HG03280 (cell line): ENCODE measurements around the gene ARMS2.

Experiments
- ATAC-seq: cut with Tn5 transposase; IDR thresholded peaks from one replicate; pipeline ENCODE4 v1.9.1; 2021; ENCODE audit warnings: mild to moderate bottlenecking, moderate library complexity; ENCODE audit not compliant: unreplicated experiment

Gene ARMS2

DNA sequence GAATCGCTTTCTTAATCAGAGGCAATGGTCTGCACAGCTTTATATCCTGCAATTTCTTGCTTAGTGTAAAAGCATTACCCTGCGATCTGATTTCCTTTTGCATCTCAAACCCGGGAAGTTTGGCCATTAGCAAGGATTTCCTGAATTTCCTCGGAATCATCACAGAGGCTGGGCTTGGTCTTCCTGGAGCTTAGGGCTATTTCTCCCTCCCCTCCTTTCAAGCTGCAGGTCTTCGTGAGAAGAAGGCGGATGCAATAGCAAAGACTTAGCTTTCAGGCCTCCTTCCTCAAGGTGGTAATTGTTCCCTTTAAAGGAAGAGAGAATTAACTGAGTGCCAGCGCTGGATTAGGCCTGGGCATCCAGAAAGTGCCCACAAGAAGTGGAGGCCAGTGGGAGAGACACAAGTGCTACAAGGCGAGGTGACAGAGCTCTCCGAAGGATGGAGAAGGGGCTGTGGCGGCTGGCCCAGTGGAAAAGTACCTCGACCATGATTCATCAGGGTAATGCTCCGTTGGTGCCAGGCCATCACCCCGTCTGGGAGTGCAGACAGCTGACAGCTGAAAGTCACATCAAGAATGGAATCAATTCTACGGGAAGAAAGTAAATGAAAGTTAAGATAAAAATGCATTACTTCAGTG, 4.0 kb upstream of the ARMS2 start:
- ATAC-seq = no peak

DNA sequence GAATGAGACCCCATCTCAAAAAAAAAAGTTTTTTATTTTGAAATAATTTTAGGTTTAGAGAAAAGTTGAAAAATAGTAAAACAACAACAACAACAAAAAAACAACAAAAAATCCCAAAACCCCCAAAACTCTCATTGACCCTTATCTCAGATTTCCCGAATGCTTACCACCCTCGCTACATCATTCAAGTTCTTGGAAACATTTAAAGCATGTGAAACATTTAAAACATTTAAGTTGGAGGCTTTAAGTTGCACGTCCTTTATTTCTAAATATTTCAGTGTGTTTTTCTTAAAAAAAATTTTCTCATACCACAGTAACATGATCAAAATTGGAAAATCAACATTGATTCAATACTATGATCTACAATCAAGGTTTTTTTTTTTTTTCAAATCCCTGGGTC, 382 bp upstream of the ARMS2 start:
- no peak for ATAC-seq

DNA sequence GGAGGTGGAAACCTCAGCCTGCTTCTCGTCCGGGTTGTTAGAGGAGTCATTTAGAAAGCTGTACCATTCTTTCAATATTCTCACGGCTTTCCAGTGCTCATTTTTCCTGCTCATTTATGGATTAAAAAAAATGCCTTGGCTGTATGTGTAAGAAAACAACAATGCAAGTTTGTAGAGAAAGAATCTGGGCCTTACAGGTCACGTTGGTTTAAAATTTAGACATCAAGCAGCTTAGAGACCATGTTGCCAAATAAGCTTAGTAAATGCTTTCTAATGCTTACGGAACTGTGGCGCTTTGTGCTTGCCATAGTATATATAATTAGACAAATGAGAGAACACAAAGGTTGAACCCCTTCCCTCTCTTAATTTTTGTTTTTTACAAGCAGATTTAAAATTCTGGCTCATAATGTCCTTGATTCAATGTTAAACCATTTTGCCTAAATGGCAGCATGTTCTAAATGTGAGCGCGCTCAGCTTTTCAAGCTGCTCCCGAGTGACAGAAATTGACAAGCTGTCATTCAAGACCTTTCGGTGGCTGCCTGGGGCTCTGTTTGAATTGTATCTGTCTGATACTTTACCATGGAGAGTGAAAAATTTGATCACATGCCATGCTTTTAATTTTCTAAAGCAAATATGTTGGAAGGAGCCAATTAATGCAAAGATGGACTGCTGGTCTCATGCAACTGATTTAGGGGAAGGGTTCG, 1.1 kb downstream of the ARMS2 start:
- ATAC-seq = no peak

DNA sequence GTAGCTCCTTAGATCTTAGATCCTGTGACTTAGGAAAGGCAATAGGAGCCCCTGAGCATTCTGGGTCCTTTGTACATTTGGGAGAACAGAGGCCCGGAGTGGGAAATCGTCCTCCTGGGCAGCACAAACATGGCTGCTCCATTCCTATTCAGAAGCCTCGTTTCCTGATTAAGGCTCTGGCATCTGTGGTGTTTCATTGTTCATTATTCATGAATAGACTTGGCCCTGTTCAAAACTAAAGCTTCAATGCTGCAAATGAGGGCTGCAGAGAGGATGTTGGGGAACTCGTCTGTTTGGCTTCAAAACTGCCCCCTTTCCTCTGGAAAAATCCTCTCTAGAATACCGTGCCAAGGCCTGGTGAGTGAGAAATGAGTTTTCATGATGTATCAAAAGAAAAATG, 3.5 kb downstream of the ARMS2 start:
- no peak for ATAC-seq

DNA sequence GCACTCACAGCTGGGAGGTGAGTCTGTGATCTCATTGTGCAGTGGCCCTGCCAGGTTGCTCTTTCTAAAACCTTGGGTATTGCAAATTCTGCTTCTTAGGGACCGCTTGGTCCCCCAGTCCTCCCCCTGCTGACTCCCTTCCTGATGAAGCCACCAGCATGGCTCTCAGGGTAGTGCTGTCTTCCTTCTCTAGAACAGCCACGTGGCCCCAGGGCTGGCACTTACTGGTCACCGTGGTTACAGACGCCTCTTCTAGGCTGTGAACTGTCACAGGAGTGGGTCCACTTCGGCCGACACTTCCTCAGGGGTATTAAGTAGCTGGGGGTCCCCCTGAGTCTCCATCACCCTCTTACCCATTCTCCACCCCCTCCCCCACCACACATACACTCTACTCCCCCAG, 4.2 kb downstream of the ARMS2 start:
- no peak for ATAC-seq

DNA sequence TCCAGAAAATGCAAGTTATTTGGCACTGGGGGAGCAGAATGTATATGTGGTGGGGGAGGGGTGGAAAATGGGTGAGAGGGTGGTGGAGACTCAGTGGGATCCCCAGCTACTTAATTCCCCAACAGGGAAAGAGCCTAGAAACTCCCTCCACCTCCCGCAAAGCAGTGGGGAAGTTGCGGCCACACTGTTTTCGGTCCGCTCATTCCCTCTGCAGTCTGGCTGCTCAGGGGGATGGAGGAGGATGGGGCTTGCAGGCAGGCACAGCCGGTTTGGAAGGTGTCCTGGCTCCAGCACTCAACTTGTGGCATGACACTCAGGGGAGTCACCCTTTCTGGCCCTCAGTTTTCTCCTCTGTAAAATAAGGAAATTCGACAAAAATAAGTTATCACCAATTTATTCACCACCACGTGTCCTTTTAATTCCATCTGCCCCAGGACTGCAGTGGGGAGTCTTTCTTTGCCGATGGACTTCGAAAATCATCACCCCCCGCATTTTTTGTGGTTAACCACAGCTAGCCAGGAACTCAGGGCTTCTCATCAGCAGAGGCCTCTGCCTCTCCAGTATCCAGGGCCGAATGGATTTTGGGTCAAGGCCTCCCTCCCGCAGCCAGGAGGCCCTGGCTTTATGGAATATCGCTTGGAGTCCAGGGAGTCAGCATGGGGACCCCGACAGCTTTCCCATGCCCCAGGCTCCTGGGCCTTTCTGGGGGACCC, 5.3 kb downstream of the ARMS2 start:
- no peak for ATAC-seq

DNA sequence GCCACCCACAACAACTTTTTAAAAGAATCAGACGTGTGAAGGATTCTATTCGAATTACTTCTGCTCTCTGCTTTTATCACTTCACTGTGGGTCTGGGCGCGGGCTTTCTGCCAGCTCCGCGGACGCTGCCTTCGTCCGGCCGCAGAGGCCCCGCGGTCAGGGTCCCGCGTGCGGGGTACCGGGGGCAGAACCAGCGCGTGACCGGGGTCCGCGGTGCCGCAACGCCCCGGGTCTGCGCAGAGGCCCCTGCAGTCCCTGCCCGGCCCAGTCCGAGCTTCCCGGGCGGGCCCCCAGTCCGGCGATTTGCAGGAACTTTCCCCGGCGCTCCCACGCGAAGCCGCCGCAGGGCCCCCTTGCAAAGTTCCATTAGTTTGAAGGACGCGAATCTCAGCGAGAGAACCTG, 6.4 kb downstream of the ARMS2 start:
- ATAC-seq = no peak

DNA sequence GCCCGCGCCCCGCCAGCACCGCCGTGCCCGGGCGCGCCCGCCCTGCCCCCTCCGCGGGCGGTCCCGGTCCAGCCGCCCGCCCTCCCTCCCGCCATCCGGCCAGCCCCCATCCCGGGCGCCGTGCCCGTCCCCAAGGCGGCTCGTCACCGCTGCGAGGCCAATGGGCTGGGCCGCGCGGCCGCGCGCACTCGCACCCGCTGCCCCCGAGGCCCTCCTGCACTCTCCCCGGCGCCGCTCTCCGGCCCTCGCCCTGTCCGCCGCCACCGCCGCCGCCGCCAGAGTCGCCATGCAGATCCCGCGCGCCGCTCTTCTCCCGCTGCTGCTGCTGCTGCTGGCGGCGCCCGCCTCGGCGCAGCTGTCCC, 6.9 kb downstream of the ARMS2 start, which contains the start of gene HTRA1:
TSS of gene HTRA1 (plus strand) at position 187 of the 362 bp plus-strand sequence. CDS start at position 287, 100 bp downstream.
- no peak for ATAC-seq

DNA sequence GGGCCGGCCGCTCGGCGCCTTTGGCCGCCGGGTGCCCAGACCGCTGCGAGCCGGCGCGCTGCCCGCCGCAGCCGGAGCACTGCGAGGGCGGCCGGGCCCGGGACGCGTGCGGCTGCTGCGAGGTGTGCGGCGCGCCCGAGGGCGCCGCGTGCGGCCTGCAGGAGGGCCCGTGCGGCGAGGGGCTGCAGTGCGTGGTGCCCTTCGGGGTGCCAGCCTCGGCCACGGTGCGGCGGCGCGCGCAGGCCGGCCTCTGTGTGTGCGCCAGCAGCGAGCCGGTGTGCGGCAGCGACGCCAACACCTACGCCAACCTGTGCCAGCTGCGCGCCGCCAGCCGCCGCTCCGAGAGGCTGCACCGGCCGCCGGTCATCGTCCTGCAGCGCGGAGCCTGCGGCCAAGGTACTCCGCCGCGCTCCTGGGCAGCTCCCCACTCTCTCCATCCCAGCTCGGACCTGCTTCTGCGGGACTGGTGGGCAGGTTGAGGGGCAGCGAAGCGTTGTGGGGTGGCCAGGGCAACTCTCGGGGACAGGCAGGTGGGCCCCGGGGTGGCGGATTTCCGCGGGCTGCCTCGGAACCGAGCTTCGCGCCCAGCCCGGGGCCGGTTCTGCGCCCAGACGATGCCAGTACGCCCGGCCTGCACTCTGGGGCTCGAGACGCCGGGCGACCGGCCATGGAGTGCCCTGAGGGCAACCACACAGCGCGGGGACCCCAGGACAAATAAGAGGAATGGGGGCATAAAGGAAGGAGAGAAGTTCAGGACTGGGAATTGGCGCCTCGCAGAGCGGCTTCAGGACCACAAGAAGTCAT, 7.5 kb downstream of the ARMS2 start:
- ATAC-seq = no peak

DNA sequence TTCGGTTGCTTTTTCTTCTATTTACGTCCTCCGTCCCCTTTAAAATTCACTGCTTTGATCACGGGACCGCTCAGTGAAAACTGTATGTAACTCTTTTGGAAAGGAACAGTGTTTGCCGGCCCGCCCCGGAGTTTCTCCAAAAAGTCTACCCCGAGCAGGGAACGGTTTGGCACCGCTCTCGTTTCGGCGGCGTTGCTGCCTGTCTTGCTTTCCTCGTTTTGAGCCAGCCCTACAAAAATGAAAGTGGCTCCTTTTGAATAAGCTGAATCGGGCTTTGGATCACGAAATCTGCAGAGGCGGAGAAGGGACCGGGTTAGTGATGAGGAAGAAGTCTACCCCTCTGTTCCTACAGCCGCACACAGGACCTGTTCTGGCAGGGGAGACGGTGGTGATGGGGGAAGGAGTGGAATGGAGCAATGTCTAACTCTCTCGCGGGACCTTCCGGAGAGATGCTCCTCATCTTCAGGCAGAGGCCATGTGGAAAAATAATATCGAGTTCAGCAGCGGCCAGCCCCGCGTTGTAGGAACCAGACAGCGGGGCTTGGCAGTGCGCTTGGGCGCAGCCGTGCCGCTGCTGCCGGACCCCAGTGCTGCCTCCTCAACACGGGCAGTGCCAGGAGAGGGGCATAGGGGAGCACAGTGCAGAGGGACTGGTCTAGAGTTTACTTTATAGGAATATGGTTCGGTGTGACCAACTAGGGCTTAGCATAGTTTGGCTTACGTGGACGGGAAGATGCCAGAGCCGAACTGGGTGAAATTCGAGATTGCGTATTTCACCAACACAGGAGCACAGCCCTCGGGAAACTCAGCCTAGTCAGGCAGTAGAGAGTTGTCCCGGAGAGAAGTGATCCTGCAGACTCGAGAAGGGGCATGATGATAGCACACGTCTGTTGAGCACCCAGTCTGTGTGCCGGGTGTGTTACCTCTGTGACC, 8.3 kb downstream of the ARMS2 start:
- ATAC-seq = no peak

DNA sequence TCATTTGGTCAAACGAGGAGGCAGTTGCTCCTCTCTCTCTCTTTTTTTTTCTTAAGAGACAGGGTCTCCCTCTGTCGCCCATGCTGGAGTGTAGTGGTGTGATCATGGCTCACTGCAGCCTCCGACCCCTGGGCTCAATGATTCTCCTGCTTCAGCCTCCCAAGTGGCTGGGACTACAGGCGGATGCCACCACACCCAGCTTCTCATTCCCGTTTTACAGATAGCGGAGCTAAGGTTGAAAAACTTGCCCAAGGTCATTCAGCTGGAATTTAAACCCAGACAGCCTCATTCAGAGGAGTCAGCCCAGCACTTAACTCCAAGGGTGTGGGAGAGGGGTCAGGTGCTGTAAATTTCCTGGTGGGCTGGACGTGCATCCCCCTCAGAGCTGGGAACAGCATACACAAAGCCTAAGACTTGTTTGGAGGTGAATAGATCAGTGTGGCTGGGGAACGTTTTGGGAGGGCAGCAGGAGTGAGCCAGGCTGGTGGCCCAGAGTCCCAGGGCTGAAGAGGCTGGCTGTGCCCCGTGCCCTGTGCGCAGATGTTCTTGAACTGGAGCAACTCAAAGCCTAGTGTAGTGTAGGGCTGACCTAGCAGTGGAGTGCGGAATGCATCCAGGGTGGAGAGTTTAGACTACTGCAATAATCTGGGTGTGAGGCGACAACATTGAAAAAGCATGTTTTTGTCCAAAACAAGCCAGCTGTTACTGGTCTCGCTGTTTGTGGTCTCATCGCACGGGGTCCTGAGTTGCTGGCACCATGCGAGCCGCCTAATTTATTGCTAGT, 9.2 kb downstream of the ARMS2 start:
- ATAC-seq = no peak

DNA sequence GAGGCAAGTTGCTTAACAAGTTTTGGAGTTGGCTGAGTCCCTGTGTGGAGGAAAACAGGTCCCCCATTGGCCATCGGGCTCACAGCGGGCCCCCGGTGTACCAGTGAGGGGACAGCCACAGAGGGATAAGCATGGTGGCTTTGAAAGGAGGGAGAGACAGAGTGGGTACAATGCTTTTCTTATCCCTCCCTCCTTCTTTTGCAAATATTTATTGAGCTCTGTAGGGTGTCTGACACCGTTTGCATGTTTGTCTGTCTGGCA, 9.7 kb downstream of the ARMS2 start:
- ATAC-seq = no peak

DNA sequence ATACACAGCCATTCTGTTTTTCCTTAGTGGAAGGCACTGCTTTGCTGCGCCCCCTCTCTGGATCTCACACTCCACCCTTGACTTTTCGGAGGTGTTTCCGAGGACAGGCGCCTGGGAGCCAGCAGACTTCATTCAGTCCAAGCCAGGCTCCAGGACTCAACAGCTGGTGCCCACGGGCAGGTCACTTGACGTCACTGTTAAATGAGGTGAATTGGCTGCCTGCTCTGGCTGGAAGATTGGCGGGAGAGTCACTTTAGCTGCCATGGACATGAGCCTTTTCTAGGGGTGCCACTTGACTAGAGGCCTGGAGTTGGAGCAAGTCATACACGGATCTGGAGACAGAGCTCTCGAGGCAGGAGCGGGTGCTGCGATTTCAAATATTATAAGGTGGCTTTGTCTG, 10.1 kb downstream of the ARMS2 start:
- ATAC-seq = no peak

DNA sequence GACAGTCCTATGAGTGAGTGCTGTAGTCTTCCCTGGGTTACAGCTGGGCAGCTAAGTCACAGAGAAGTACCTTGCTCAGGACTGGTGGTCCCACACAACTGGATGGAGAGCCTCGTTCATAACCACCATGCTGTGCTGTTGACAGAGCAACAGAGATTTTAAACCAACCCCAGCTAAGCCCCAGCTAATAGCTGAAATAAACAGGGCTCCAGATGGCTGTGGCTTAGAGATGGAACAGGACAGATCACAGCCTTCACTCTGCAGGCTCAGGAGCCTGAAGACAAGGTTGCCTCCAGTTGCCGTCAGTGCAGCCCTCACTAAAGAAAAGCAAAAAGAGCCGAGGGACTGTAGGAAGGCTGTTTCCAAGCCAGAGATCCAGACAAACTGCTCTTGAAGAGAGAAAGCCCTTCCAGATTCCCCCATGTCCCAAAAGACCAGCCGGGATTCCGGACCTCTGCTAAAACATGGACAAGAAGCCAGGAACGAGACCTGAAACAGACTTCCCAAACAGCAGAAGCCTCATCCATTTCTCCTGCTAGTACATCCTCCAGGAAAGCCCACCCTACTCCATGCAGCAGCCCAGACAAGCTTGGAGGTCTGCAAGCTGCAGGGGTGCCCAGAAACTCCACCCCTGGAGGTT, 11.1 kb downstream of the ARMS2 start:
- ATAC-seq = no peak

DNA sequence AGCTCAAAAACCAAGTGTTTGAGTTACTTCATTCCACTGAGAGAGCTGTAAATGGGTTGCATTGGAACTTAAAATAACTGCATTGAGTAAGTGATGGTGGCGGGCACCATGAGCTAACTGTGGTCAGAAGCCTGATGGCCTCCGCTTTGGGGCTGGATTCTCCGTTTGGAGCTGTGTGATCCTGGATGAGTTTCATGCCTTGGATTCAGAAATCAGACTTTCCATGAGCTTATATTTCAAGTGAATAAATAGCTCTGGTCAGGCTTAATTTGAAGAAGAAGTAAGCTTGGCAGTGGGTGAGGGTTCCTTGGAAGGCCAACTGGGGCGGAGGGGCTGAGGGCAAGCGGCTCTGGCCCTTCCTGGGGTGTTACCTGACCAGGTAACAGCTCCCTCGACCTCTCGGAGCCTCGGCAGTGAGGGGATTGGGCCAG, 12.5 kb downstream of the ARMS2 start:
- ATAC-seq = no peak

DNA sequence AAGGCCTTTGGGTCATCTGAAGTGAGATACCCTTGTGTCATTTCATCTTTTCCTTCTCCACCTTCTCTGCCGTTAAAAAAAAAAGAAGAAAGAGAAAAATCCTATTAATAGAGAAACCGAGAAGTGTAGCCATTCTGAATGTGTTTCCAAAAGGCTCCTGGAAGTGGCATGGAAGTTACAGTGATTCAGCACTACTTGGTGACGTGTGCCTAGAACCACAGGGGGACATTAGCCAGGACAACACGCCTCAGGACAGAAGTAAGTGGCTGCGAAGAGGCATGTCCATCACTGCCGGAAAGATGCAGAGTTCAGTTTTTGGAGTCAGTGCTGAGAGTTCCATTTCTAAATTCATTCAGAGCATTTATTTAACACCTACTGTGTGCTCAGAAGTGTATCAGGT, 13.2 kb downstream of the ARMS2 start:
- no peak for ATAC-seq

DNA sequence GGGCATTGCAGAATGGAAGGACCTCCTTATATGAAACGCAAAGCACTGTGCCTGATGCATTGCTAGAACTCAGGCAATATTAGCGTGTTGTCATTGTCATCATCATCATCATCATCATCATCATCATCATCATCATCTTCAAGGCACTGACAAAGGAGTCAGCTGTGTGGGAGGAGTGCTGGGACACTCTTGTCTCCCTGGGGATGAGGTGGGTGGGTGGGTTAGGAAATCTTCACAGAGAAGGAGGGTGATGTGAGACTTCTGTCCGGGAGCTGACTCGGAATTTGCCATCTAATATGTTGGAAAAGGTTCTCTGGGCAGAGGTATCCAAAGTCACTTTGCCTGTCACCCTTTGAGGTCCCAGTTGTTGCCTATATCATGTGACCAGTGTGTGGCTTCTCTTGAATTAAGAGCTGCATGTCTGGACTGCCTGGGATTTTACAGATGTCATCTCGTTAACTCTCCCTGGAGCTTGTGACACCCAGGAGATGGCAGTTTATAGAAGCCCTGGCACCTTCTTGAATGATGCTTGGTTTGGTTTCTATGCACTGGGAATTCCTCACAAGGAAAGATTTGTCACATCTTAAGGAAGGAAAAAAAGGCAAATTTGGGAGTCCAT, 14.0 kb downstream of the ARMS2 start:
- ATAC-seq = no peak

DNA sequence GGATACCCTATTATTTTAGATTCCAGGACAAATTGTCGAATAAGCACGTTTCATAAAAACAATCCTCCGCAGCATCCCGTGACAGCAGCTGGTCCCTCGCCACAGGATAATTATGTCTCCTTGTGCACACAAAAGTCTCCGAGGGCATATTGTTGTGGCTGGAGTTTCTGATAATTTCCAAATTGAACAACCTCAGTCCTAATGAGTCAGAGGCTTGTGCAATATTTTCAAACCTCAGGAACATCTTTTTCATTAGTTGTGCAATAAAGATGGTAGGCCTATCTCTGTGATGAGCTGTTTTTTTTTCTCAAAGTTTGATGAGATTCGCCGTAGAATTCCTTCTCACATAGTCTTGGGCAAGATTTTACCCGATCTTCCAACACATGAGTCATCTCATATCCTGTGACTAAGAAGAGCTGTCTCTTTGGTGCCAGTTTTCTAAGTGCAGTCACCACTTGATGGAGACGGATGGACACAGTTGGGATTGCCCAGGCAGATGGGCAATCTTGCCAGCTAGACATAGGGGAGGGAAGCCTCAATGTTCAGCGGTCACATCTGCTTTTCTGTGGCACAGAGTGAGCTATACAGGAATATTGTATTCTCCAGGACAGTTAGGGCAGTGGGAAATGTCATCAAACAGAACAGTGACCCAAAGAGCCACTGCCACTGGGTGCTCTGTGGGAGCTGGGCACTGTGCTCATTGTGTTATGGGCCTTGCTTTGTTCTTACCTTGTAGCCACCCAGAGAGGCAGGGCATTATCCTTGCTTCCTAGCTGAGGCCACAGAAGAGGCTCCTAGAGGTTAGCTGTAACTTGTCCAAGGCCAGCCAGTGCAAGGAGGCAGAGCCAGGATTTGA, 14.7 kb downstream of the ARMS2 start:
- ATAC-seq = no peak
